ENCODE measurements around the gene OTULIN. TPM values are rescaled to one million over a fixed set of nuclear protein-coding genes. Genes with fewer than 3 reads are reported as not detected.

The OTULIN gene
- total RNA-seq, 1 experiment from 2014 or later, result 36.0 TPM

GRCh38 chr5:14659821-14660607 lies 4.5 kb upstream of the OTULIN start:
- Mint-ChIP-seq H3K27me3 (ENCODE audit: unreplicated experiment) (no peaks in the 10 kb centered on the region), H3K9me3 (ENCODE audit: low read depth, unreplicated experiment) (no peaks in the 10 kb centered on the region), H3K4me1 (ENCODE audit: low read depth, unreplicated experiment) (peaks cover 19% of the 10 kb centered on the region), H3K27ac (ENCODE audit: unreplicated experiment) (no peak overlapping the region), H3K4me3 (ENCODE audit: low read depth, unreplicated experiment) (no peak overlapping the region), H3K36me3 (ENCODE audit: insufficient read depth, unreplicated experiment) (peaks cover 16% of the 10 kb centered on the region)
- no peak for DNase-seq
- no peak for TF ChIP-seq CTCF (IDR thresholded peaks at IDR 0.05; ENCODE audit: unreplicated experiment)
- intact Hi-C loops (cut with micrococcal nuclease; ENCODE audit: unreplicated experiment), result no loop called here
- no TSS peak for BruUV-seq (replicated peaks)
- CTCF ChIA-PET, result interaction anchor here (0.6 kb wide), 1 partner anchor 325 kb away, joined by 3 read pairs; no protein-coding TSS in a partner anchor

GRCh38 chr5:14660833-14661232 lies 3.7 kb upstream of the OTULIN start:
- no peak overlapping the region for H3K27ac Mint-ChIP-seq (ENCODE audit: unreplicated experiment)
- H3K36me3 Mint-ChIP-seq (ENCODE audit: insufficient read depth, unreplicated experiment), result peaks cover 23% of the 10 kb centered on the region
- BruUV-seq (replicated peaks), result no TSS peak
- no peaks in the 10 kb centered on the region for H3K9me3 Mint-ChIP-seq (ENCODE audit: low read depth, unreplicated experiment)
- CTCF ChIA-PET, result no interaction called here
- H3K27me3 Mint-ChIP-seq (ENCODE audit: unreplicated experiment), result no peaks in the 10 kb centered on the region
- peaks cover 19% of the 10 kb centered on the region for H3K4me1 Mint-ChIP-seq (ENCODE audit: low read depth, unreplicated experiment)
- no peak overlapping the region for H3K4me3 Mint-ChIP-seq (ENCODE audit: low read depth, unreplicated experiment)
- DNase-seq, result no peak
- no peak for TF ChIP-seq CTCF (IDR thresholded peaks at IDR 0.05; ENCODE audit: unreplicated experiment)
- intact Hi-C loops (cut with micrococcal nuclease; ENCODE audit: unreplicated experiment), result no loop called here

GRCh38 chr5:14662721-14663260 lies 1.7 kb upstream of the OTULIN start:
- TF ChIP-seq CTCF (IDR thresholded peaks at IDR 0.05; ENCODE audit: unreplicated experiment), result no peak
- intact Hi-C loops (cut with micrococcal nuclease; ENCODE audit: unreplicated experiment), result no loop called here
- Mint-ChIP-seq H3K36me3 (ENCODE audit: insufficient read depth, unreplicated experiment) (peaks cover 23% of the 10 kb centered on the region), H3K4me1 (ENCODE audit: low read depth, unreplicated experiment) (peaks cover 26% of the 10 kb centered on the region), H3K27ac (ENCODE audit: unreplicated experiment) (no peak overlapping the region), H3K9me3 (ENCODE audit: low read depth, unreplicated experiment) (no peaks in the 10 kb centered on the region), H3K27me3 (ENCODE audit: unreplicated experiment) (no peaks in the 10 kb centered on the region), H3K4me3 (ENCODE audit: low read depth, unreplicated experiment) (no peak overlapping the region)
- no TSS peak for BruUV-seq (replicated peaks)
- CTCF ChIA-PET, result no interaction called here
- no peak for DNase-seq

GRCh38 chr5:14663734-14664269 lies 716 bp upstream of the OTULIN start:
- CTCF ChIA-PET, result no interaction called here
- no peak for DNase-seq
- Mint-ChIP-seq H3K4me3 (ENCODE audit: low read depth, unreplicated experiment) (peak overlapping the region; percentile 99), H3K4me1 (ENCODE audit: low read depth, unreplicated experiment) (peaks cover 35% of the 10 kb centered on the region), H3K9me3 (ENCODE audit: low read depth, unreplicated experiment) (no peaks in the 10 kb centered on the region), H3K27me3 (ENCODE audit: unreplicated experiment) (no peaks in the 10 kb centered on the region), H3K36me3 (ENCODE audit: insufficient read depth, unreplicated experiment) (peaks cover 30% of the 10 kb centered on the region), H3K27ac (ENCODE audit: unreplicated experiment) (peak overlapping the region; percentile 88)
- no peak for TF ChIP-seq CTCF (IDR thresholded peaks at IDR 0.05; ENCODE audit: unreplicated experiment)
- TSS peak; percentile 67 for BruUV-seq (replicated peaks)
- intact Hi-C loops (cut with micrococcal nuclease; ENCODE audit: unreplicated experiment), result no loop called here
